Ovary (tissue), 3 donors: ENCODE results near the gene AUH.

Experiments used
- EP300 ChIP-seq: sonication (generic); formaldehyde crosslinking; IDR thresholded peaks from one replicate; pipeline ENCODE4 v1.6.1; 2017; ENCODE audit warnings: antibody characterized with exemption
- POLR2A ChIP-seq: fragments of 450-650 bp; IDR thresholded peaks from one replicate; pipeline ENCODE4 v1.6.1; 2017; ENCODE audit warnings: antibody characterized with exemption, mild to moderate bottlenecking, moderate library complexity
- TF ChIP-seq, protein P1 (sequence below), 3 donors: fragments of 450-650 bp in 2 of 3; fragments of 200-600 bp in 1 of 3; IDR thresholded peaks; one replicate each; pipeline versions ENCODE4 v1.5.1 to v1.8.0; 2016 to 2022; ENCODE audit warnings: antibody characterized with exemption in 3 of 3, mild to moderate bottlenecking in 1 of 3
- donor health status: DM: no; HTN: no; CAD: no.

DNA sequence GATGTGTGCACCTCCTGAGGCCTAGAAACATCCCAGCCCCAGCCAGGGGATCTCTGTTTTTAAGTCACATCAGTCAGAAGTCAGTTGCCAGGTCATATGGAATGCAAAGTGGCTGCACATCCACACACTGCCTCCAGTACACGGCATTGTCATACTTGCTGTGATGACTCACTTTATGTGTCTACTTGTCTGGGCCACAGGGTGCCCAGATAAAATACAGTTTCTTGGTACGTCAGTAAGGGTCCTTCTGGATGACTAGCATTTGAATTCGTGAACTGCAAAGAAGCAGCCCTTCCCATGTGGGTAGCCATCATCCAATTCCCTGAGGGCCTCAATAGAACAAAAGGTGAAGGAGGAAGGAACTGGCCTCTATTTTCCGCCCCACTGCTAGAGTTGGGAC lies 27.7 kb downstream of the AUH start:
- TF ChIP-seq, protein P1, sequence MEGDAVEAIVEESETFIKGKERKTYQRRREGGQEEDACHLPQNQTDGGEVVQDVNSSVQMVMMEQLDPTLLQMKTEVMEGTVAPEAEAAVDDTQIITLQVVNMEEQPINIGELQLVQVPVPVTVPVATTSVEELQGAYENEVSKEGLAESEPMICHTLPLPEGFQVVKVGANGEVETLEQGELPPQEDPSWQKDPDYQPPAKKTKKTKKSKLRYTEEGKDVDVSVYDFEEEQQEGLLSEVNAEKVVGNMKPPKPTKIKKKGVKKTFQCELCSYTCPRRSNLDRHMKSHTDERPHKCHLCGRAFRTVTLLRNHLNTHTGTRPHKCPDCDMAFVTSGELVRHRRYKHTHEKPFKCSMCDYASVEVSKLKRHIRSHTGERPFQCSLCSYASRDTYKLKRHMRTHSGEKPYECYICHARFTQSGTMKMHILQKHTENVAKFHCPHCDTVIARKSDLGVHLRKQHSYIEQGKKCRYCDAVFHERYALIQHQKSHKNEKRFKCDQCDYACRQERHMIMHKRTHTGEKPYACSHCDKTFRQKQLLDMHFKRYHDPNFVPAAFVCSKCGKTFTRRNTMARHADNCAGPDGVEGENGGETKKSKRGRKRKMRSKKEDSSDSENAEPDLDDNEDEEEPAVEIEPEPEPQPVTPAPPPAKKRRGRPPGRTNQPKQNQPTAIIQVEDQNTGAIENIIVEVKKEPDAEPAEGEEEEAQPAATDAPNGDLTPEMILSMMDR (IDR thresholded peaks at IDR 0.05): no peak
- TF ChIP-seq POLR2A: no peak
- TF ChIP-seq EP300: no peak
